Hepatocyte (in vitro differentiated cells): ENCODE results near the gene CBX2.
A peak's percentile ranks its signal among the peaks of the same experiment; 100 is the strongest.

ENCODE experiments used
- CTCF ChIP-seq: fragments of 200-600 bp; sonication (generic); IDR thresholded peaks from 2 replicates; pipeline ENCODE4 v1.5.1; 2016; ENCODE audit warnings: antibody characterized with exemption, mild to moderate bottlenecking; ENCODE audit not compliant: poor library complexity
- EZH2 ChIP-seq: fragments of 200-600 bp; sonication (generic); IDR thresholded peaks from 2 replicates; pipeline ENCODE4 v1.6.1; 2016; ENCODE audit warnings: antibody characterized with exemption, mild to moderate bottlenecking, borderline replicate concordance

- TF ChIP-seq CTCF = no peak
- peak; percentile 79 for TF ChIP-seq EZH2
Observed at GRCh38 chr17:79788989-79789942, 11.3 kb downstream of the CBX2 start.
